ENCODE data around the gene B3GALT6.
"Not testable (repeated sequence)": the region's sequence is repeated elsewhere in the genome, so short reads cannot be mapped to it uniquely, and the experiment has no call there.

The B3GALT6 gene

DNA sequence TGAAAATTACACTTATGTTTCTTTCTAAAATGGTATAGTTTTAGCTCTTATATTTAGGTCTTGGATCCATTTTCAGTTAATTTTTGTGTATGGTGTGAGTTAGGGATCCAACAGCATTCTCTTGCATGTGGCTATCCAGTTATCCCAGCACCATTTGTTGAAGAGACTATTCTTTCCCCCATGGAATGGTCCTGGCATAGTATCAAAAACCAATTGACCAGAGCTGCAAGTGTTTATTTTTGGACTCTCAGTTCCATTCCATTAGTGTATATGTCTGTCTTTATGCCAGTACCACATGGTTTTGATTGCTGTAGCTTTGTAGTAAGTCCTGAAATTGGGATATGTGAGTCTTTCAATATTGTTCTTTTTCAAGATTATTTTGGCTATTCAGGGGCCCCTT lies 44.1 kb upstream of the B3GALT6 start:
- TF ChIP-seq, protein P1, sequence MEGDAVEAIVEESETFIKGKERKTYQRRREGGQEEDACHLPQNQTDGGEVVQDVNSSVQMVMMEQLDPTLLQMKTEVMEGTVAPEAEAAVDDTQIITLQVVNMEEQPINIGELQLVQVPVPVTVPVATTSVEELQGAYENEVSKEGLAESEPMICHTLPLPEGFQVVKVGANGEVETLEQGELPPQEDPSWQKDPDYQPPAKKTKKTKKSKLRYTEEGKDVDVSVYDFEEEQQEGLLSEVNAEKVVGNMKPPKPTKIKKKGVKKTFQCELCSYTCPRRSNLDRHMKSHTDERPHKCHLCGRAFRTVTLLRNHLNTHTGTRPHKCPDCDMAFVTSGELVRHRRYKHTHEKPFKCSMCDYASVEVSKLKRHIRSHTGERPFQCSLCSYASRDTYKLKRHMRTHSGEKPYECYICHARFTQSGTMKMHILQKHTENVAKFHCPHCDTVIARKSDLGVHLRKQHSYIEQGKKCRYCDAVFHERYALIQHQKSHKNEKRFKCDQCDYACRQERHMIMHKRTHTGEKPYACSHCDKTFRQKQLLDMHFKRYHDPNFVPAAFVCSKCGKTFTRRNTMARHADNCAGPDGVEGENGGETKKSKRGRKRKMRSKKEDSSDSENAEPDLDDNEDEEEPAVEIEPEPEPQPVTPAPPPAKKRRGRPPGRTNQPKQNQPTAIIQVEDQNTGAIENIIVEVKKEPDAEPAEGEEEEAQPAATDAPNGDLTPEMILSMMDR (IDR thresholded peaks at IDR 0.05; ENCODE audit: low read depth, low read length) = no peak
- TF ChIP-seq MYC (IDR thresholded peaks at IDR 0.05; ENCODE audit: low read depth, low read length) (no peak), POLR2A (IDR thresholded peaks at IDR 0.05; ENCODE audit: extremely low read depth, insufficient read length) (no peak)
- TF ChIP-seq, protein P2, sequence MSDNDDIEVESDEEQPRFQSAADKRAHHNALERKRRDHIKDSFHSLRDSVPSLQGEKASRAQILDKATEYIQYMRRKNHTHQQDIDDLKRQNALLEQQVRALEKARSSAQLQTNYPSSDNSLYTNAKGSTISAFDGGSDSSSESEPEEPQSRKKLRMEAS (IDR thresholded peaks at IDR 0.05; ENCODE audit: low read depth, low read length) = no peak
- no peak overlapping the region for H3K4me3 ChIP-seq (ENCODE audit: low read depth, low read length)
- no peak for DNase-seq (ENCODE audit: low read depth)

DNA sequence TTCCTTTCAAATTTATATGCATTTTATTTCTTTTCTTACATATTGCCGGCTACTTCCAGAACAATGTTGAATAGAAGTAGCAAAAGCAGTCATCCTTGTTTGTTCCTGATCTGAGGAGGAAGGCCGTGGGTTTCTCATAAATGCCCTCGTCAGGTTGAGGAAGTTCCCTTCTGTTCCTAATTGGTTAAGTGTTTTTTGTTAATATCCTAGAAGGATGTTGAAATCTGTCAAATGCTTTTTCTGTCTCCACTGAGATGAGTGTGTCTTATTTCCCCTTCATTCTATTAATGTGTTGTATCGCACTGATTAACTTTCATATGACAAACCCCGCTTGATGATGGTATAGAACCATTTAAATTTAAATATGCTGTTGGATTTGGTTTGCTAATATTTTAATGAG lies 42.9 kb upstream of the B3GALT6 start:
- peak; percentile 61 for DNase-seq (ENCODE audit: low read depth)
- TF ChIP-seq, protein P2 (IDR thresholded peaks at IDR 0.05; ENCODE audit: low read depth, low read length) = no peak
- no peak for TF ChIP-seq POLR2A (IDR thresholded peaks at IDR 0.05; ENCODE audit: extremely low read depth, insufficient read length)
- TF ChIP-seq, protein P1 (IDR thresholded peaks at IDR 0.05; ENCODE audit: low read depth, low read length) = no peak
- no peak for TF ChIP-seq MYC (IDR thresholded peaks at IDR 0.05; ENCODE audit: low read depth, low read length)
- H3K4me3 ChIP-seq (ENCODE audit: low read depth, low read length) = no peak overlapping the region

DNA sequence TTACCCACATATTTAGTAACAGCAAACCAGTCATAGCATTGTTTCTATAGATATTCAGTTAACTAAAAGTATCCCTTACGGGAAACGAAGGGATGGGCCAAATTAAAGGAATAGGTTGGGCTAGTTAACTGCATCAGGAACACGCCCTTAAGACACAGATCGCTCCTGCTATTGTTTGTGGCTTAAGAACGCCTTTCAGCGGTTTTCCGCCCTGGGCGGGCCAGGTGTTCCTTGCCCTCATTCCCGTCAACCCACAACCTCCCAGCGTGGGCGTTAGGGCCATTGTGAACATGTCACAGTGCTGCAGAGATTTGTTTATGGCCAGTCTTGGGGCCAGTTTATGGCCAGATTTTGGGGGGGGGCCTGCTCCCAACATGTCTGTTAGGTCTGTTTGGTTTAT lies 40.3 kb upstream of the B3GALT6 start:
- H3K4me3 ChIP-seq (ENCODE audit: low read depth, low read length) = no peak overlapping the region
- DNase-seq (ENCODE audit: low read depth) = no peak
- TF ChIP-seq MYC (IDR thresholded peaks at IDR 0.05; ENCODE audit: low read depth, low read length) (no peak), POLR2A (IDR thresholded peaks at IDR 0.05; ENCODE audit: extremely low read depth, insufficient read length) (no peak)
- TF ChIP-seq, protein P1 (IDR thresholded peaks at IDR 0.05; ENCODE audit: low read depth, low read length) = no peak
- TF ChIP-seq, protein P2 (IDR thresholded peaks at IDR 0.05; ENCODE audit: low read depth, low read length) = no peak

DNA sequence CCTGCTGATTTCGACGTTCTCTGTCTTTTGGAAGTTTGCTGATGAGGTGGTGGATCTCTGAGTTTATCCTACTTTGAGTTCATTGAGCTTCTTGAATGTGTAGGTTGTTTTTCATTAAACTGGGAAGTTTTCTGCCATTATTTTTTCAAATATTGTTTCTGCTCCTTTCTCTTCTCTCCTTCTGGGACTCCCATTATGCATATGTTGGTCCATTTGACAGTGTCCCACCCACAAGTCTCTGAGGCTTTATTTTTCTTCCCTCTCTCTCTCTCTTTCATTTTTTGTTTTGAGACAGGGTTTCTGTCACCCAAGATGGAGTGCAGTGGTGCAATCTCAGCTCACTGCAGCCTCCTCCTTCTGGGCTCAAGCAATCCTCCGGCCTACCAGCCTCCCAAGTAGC lies 37.3 kb upstream of the B3GALT6 start:
- no peak for DNase-seq (ENCODE audit: low read depth)
- TF ChIP-seq, protein P2 (IDR thresholded peaks at IDR 0.05; ENCODE audit: low read depth, low read length) = no peak
- TF ChIP-seq, protein P1 (IDR thresholded peaks at IDR 0.05; ENCODE audit: low read depth, low read length) = no peak
- TF ChIP-seq MYC (IDR thresholded peaks at IDR 0.05; ENCODE audit: low read depth, low read length) (no peak), POLR2A (IDR thresholded peaks at IDR 0.05; ENCODE audit: extremely low read depth, insufficient read length) (no peak)

DNA sequence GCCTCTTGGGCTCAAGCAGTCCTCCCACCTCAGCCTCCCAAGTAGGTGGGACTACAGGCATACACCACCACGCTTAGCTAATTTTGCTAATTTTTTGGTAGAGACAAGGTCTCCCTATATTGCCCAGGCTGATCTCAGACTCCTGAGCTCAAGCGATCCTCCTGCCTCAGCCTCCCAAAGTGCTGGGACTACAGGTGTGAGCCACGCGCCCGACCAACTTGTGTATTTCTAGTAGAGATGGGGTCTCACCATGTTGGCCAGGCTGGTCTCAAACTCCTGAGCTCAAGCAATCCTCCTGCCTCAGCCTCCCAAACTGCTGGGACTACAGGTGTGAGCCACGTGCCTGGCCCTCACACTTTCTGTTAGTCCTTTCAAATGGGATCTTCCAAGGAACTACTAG lies 36.3 kb upstream of the B3GALT6 start:
- not testable (repeated sequence) for H3K4me3 ChIP-seq (ENCODE audit: low read depth, low read length); DNase-seq (ENCODE audit: low read depth)

More for the DNA sequence above, 37.3 kb upstream of the B3GALT6 start:
- no peak overlapping the region for H3K4me3 ChIP-seq (ENCODE audit: low read depth, low read length)

DNA sequence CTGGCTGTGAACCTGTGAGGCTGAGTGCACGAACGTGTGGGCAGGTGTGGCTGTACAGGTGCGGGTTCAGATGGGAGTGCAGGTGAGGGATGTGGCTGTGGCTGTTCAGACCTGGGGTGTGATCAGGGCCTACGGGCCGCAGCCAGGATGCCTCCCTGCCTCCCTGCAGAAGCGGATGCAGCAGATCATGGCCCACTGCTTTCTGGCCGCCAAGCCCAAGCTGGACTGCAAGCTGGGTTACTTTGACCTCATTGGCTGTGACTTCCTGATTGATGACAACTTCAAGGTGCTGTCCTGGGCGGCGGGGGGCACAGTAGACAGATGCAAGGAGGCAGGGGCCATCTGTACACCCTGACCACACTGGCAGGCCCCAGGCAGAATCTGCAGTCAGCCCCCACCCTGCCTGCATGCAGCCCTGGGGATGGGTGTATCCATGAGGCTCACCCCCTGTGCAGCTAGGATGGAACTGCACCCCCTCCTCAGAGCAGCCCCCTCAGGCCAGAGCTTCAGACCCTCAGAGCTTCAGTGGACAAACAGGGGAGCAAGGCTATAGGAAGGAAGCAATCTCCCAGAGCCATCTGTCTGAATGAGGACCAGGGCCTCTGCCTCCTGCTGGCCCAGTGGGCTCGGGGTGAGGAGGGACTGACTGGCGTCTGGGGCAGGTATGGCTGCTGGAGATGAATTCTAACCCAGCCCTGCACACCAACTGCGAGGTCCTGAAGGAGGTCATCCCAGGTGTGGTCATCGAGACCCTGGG lies 35.4 kb upstream of the B3GALT6 start:
- H3K4me3 ChIP-seq (ENCODE audit: low read depth, low read length) = no peak overlapping the region
- DNase-seq (ENCODE audit: low read depth) = no peak
- no peak for TF ChIP-seq POLR2A (IDR thresholded peaks at IDR 0.05; ENCODE audit: extremely low read depth, insufficient read length)
- TF ChIP-seq, protein P1 (IDR thresholded peaks at IDR 0.05; ENCODE audit: low read depth, low read length) = no peak
- TF ChIP-seq, protein P2 (IDR thresholded peaks at IDR 0.05; ENCODE audit: low read depth, low read length) = no peak
- TF ChIP-seq MYC (IDR thresholded peaks at IDR 0.05; ENCODE audit: low read depth, low read length) = no peak
